ENCODE data around the gene TOP2A. TPM values are rescaled to one million over a fixed set of nuclear protein-coding genes. Genes with fewer than 3 reads are reported as not detected.

Gene TOP2A
- polyA plus RNA-seq, 1 donor from 2014 or later, result 7.8 TPM

DNA sequence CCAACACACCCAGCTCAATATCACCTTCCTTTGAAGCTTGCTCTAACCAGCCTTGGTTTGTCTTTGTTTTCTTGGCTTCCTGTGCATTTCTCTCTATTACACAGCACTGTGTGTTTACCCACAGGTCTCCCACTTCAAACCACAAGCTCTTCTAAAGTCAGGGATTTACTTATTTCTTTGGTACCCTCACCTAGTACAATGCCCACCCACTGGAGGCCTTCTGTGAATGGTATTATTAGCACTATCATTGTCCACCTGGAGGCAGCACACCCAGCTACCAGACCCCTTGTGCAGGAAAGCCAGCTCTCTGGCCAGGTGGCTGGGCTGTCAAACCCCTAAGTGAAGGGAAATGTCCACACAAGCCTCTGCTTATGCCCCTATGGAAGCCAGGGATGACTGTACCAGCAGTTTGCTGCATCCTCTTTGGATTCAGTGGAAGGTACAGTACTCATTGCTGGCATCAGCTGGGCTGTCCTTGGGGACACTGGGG lies 9.4 kb upstream of the TOP2A start:
- Histone ChIP-seq H2AFZ (ENCODE audit: low read depth, low read length) (no peak overlapping the region), H3K9me2 (ENCODE audit: insufficient read depth, low read length) (no peaks in the 10 kb centered on the region), H3K9ac (ENCODE audit: low read length) (no peak overlapping the region), H3K36me3 (ENCODE audit: insufficient read depth, low read length) (no peaks in the 10 kb centered on the region), H3K4me3 (ENCODE audit: low read length) (no peak overlapping the region), H3K27me3 (ENCODE audit: insufficient read depth, low read depth, low read length) (no peaks in the 10 kb centered on the region), H3F3A (ENCODE audit: insufficient read depth, low read length, poor library complexity, severe bottlenecking) (no peaks in the 10 kb centered on the region), H3K4me2 (ENCODE audit: low read length) (no peak overlapping the region), H3K27ac (ENCODE audit: low read length) (no peak overlapping the region), H3K79me2 (replicated peaks; ENCODE audit: insufficient read depth, low read length) (no peaks in the 10 kb centered on the region), H3K9me3 (ENCODE audit: low read length) (no peaks in the 10 kb centered on the region), H4K20me1 (ENCODE audit: insufficient read depth) (no peaks in the 10 kb centered on the region)
- TF ChIP-seq EP300 (conservative IDR thresholded peaks at IDR 0.05; ENCODE audit: poor library complexity, severe bottlenecking) (no peak), TAF1 (IDR thresholded peaks at IDR 0.05; ENCODE audit: low read depth) (no peak), POLR2AphosphoS5 (IDR thresholded peaks at IDR 0.05) (no peak), EZH2 (IDR thresholded peaks at IDR 0.05; ENCODE audit: borderline replicate concordance, insufficient read depth, low read length, poor library complexity, severe bottlenecking) (no peak), RAD21 (conservative IDR thresholded peaks at IDR 0.05) (no peak)
- TF ChIP-seq, protein P1, sequence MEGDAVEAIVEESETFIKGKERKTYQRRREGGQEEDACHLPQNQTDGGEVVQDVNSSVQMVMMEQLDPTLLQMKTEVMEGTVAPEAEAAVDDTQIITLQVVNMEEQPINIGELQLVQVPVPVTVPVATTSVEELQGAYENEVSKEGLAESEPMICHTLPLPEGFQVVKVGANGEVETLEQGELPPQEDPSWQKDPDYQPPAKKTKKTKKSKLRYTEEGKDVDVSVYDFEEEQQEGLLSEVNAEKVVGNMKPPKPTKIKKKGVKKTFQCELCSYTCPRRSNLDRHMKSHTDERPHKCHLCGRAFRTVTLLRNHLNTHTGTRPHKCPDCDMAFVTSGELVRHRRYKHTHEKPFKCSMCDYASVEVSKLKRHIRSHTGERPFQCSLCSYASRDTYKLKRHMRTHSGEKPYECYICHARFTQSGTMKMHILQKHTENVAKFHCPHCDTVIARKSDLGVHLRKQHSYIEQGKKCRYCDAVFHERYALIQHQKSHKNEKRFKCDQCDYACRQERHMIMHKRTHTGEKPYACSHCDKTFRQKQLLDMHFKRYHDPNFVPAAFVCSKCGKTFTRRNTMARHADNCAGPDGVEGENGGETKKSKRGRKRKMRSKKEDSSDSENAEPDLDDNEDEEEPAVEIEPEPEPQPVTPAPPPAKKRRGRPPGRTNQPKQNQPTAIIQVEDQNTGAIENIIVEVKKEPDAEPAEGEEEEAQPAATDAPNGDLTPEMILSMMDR (IDR thresholded peaks at IDR 0.05; ENCODE audit: poor library complexity, severe bottlenecking), result no peak

DNA sequence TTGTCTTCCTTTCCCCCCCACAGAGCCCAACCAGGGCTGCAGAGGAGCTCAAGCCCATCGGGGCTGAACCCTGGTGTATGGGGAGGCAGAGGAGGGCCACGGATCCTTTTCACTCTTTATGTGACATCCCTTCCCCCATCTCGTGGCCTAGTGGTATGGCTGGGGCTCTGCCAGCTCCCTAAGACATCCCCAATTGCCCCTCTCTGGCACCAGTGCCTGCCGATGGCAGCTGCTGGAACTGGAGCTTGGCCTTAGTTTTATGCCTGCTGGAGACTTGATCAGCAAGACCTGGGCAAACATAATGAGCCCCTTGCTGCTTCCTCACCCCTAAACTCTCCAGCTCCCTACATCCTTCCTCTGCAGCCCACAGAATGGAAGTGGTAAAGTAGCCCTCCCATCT lies 8.0 kb upstream of the TOP2A start:
- Histone ChIP-seq H2AFZ (ENCODE audit: low read depth, low read length) (no peak overlapping the region), H3K4me2 (ENCODE audit: low read length) (no peak overlapping the region), H4K20me1 (ENCODE audit: insufficient read depth) (no peaks in the 10 kb centered on the region), H3K9ac (ENCODE audit: low read length) (no peak overlapping the region), H3K79me2 (replicated peaks; ENCODE audit: insufficient read depth, low read length) (no peaks in the 10 kb centered on the region), H3F3A (ENCODE audit: insufficient read depth, low read length, poor library complexity, severe bottlenecking) (no peaks in the 10 kb centered on the region), H3K9me2 (ENCODE audit: insufficient read depth, low read length) (no peaks in the 10 kb centered on the region), H3K36me3 (ENCODE audit: insufficient read depth, low read length) (no peaks in the 10 kb centered on the region), H3K27ac (ENCODE audit: low read length) (no peak overlapping the region), H3K9me3 (ENCODE audit: low read length) (no peaks in the 10 kb centered on the region), H3K27me3 (ENCODE audit: insufficient read depth, low read depth, low read length) (no peaks in the 10 kb centered on the region), H3K4me3 (ENCODE audit: low read length) (no peak overlapping the region)
- TF ChIP-seq SMC3 (conservative IDR thresholded peaks at IDR 0.05; ENCODE audit: poor library complexity) (no peak), EP300 (conservative IDR thresholded peaks at IDR 0.05; ENCODE audit: poor library complexity, severe bottlenecking) (no peak), EZH2 (IDR thresholded peaks at IDR 0.05; ENCODE audit: borderline replicate concordance, insufficient read depth, low read length, poor library complexity, severe bottlenecking) (no peak), RAD21 (conservative IDR thresholded peaks at IDR 0.05) (no peak), POLR2AphosphoS5 (IDR thresholded peaks at IDR 0.05) (no peak), TAF1 (IDR thresholded peaks at IDR 0.05; ENCODE audit: low read depth) (no peak), MXI1 (conservative IDR thresholded peaks at IDR 0.05; ENCODE audit: poor library complexity, severe bottlenecking) (no peak)
- TF ChIP-seq, protein P1 (IDR thresholded peaks at IDR 0.05; ENCODE audit: poor library complexity, severe bottlenecking), result no peak
- TF ChIP-seq, protein P2, sequence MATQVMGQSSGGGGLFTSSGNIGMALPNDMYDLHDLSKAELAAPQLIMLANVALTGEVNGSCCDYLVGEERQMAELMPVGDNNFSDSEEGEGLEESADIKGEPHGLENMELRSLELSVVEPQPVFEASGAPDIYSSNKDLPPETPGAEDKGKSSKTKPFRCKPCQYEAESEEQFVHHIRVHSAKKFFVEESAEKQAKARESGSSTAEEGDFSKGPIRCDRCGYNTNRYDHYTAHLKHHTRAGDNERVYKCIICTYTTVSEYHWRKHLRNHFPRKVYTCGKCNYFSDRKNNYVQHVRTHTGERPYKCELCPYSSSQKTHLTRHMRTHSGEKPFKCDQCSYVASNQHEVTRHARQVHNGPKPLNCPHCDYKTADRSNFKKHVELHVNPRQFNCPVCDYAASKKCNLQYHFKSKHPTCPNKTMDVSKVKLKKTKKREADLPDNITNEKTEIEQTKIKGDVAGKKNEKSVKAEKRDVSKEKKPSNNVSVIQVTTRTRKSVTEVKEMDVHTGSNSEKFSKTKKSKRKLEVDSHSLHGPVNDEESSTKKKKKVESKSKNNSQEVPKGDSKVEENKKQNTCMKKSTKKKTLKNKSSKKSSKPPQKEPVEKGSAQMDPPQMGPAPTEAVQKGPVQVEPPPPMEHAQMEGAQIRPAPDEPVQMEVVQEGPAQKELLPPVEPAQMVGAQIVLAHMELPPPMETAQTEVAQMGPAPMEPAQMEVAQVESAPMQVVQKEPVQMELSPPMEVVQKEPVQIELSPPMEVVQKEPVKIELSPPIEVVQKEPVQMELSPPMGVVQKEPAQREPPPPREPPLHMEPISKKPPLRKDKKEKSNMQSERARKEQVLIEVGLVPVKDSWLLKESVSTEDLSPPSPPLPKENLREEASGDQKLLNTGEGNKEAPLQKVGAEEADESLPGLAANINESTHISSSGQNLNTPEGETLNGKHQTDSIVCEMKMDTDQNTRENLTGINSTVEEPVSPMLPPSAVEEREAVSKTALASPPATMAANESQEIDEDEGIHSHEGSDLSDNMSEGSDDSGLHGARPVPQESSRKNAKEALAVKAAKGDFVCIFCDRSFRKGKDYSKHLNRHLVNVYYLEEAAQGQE (IDR thresholded peaks at IDR 0.05; ENCODE audit: borderline replicate concordance), result no peak

All from neural cell (in vitro differentiated cells).